ENCODE data around the gene FAM47E. TPM values are rescaled to one million over a fixed set of nuclear protein-coding genes. Genes with fewer than 3 reads are reported as not detected.

Gene FAM47E
- total and polyA plus RNA-seq, 2 of the 13 experiments (the other 11 are each of a cell fraction or from before 2014, with no cell fraction given): 0.33 to 0.66 TPM

- TF ChIP-seq CTCF (CRISPR knock-in tag; IDR thresholded peaks at IDR 0.05) (no peak), CEBPG (CRISPR knock-in tag; IDR thresholded peaks at IDR 0.05) (peak; percentile 96), E2F1 (CRISPR knock-in tag; IDR thresholded peaks at IDR 0.05) (no peak), TRIM22 (IDR thresholded peaks at IDR 0.05) (no peak), RAD51 (IDR thresholded peaks at IDR 0.05; ENCODE audit: borderline replicate concordance) (no peak), GPBP1L1 (CRISPR knock-in tag; IDR thresholded peaks at IDR 0.05) (no peak), ATF2 (CRISPR knock-in tag; IDR thresholded peaks at IDR 0.05) (peak; percentile 50; the same call in 1 of the 2 replicates), POGK (CRISPR knock-in tag; conservative IDR thresholded peaks at IDR 0.05) (no peak; the same call in 1 of the 2 replicates), MIXL1 (CRISPR knock-in tag; IDR thresholded peaks at IDR 0.05) (peak; percentile 50; the same call in 1 of the 2 replicates), SMC3 (IDR thresholded peaks at IDR 0.05; ENCODE audit: low read length) (peak; percentile 32; the same call in 1 of the 2 replicates), RARA (CRISPR knock-in tag; IDR thresholded peaks at IDR 0.05) (peak; percentile 82), ZNF224 (CRISPR knock-in tag; IDR thresholded peaks at IDR 0.05) (no peak), CEBPB (IDR thresholded peaks at IDR 0.05; ENCODE audit: borderline replicate concordance, low read depth, low read length) (peak; percentile 99), BCL6 (CRISPR knock-in tag; IDR thresholded peaks at IDR 0.05) (peak; percentile 74), ZNF652 (CRISPR knock-in tag; IDR thresholded peaks at IDR 0.05; ENCODE audit: borderline replicate concordance, low read depth) (no peak), ZSCAN9 (CRISPR knock-in tag; IDR thresholded peaks at IDR 0.05; ENCODE audit: borderline replicate concordance) (no peak), SP1 (IDR thresholded peaks at IDR 0.05) (no peak), SP1 (CRISPR knock-in tag; IDR thresholded peaks at IDR 0.05) (no peak)
Observed at GRCh38 chr4:76219299-76220055, 32.0 kb upstream of the FAM47E start (continued).
